ENCODE measurements around the gene SLC10A7. TPM values are rescaled to one million over a fixed set of nuclear protein-coding genes. Genes with fewer than 3 reads are reported as not detected.

The SLC10A7 gene
- total RNA-seq, 2 experiments from 2014 or later: 14.2 to 16.6 TPM

- Mint-ChIP-seq H3K27ac (no peak overlapping the region), H3K4me3 (no peak overlapping the region), H3K27me3 (ENCODE audit: low read depth) (no peaks in the 10 kb centered on the region), H3K4me1 (ENCODE audit: low read depth) (peaks cover 23% of the 10 kb centered on the region), H3K36me3 (ENCODE audit: low read depth) (peaks cover 15% of the 10 kb centered on the region), H3K9me3 (ENCODE audit: insufficient read depth) (peaks cover 11% of the 10 kb centered on the region)
- DNase-seq (no peak), ATAC-seq (no peak)
- ChIA-PET POLR2A (no interaction called here), CTCF (no interaction called here)
Observed at GRCh38 chr4:146456681-146457080, 65.1 kb downstream of the SLC10A7 start.

GRCh38 chr4:146453181-146453807 lies 68.4 kb downstream of the SLC10A7 start:
- Mint-ChIP-seq H3K36me3 (ENCODE audit: low read depth) (peaks cover 15% of the 10 kb centered on the region), H3K9me3 (ENCODE audit: insufficient read depth) (peaks cover 15% of the 10 kb centered on the region), H3K27ac (no peak overlapping the region), H3K27me3 (ENCODE audit: low read depth) (no peaks in the 10 kb centered on the region), H3K4me1 (ENCODE audit: low read depth) (peaks cover 35% of the 10 kb centered on the region), H3K4me3 (no peak overlapping the region)
- POLR2A ChIA-PET: no interaction called here
- CTCF ChIA-PET: no interaction called here
- DNase-seq (no peak), ATAC-seq (no peak)

GRCh38 chr4:146450524-146450923 lies 71.2 kb downstream of the SLC10A7 start:
- ChIA-PET POLR2A (no interaction called here), CTCF (no interaction called here)
- DNase-seq: no peak
- H3K9me3 Mint-ChIP-seq (ENCODE audit: insufficient read depth): peaks cover 8% of the 10 kb centered on the region
- H3K27ac Mint-ChIP-seq: peak overlapping the region; percentile 25
- no peaks in the 10 kb centered on the region for H3K27me3 Mint-ChIP-seq (ENCODE audit: low read depth)
- peaks cover 27% of the 10 kb centered on the region for H3K4me1 Mint-ChIP-seq (ENCODE audit: low read depth)
- no peak for ATAC-seq
- H3K4me3 Mint-ChIP-seq: peak overlapping the region; percentile 31
- H3K36me3 Mint-ChIP-seq (ENCODE audit: low read depth): peaks cover 18% of the 10 kb centered on the region

- POLR2A ChIA-PET: no interaction called here
- peaks cover 8% of the 10 kb centered on the region for H3K9me3 Mint-ChIP-seq (ENCODE audit: insufficient read depth)
- DNase-seq: no peak
Observed at GRCh38 chr4:146446555-146446954, 75.2 kb downstream of the SLC10A7 start.

GRCh38 chr4:146445198-146446150 lies 76.3 kb downstream of the SLC10A7 start:
- DNase-seq: no peak
- POLR2A ChIA-PET: interaction anchor here (0.6 kb wide), 1 partner anchor 507 kb away, joined by 3 read pairs; no protein-coding TSS in a partner anchor
- H3K27me3 Mint-ChIP-seq (ENCODE audit: low read depth): no peaks in the 10 kb centered on the region
- CTCF ChIA-PET: no interaction called here
- H3K4me3 Mint-ChIP-seq: no peak overlapping the region
- H3K9me3 Mint-ChIP-seq (ENCODE audit: insufficient read depth): no peaks in the 10 kb centered on the region
- H3K36me3 Mint-ChIP-seq (ENCODE audit: low read depth): peaks cover 18% of the 10 kb centered on the region
- ATAC-seq: no peak
- H3K4me1 Mint-ChIP-seq (ENCODE audit: low read depth): peaks cover 13% of the 10 kb centered on the region
- no peak overlapping the region for H3K27ac Mint-ChIP-seq

More at GRCh38 chr4:146446555-146446954, 75.2 kb downstream of the SLC10A7 start:
- CTCF ChIA-PET: no interaction called here
- H3K27me3 Mint-ChIP-seq (ENCODE audit: low read depth): no peaks in the 10 kb centered on the region
- no peak for ATAC-seq
- peaks cover 21% of the 10 kb centered on the region for H3K36me3 Mint-ChIP-seq (ENCODE audit: low read depth)
- no peak overlapping the region for H3K4me3 Mint-ChIP-seq
- H3K4me1 Mint-ChIP-seq (ENCODE audit: low read depth): peaks cover 24% of the 10 kb centered on the region
- H3K27ac Mint-ChIP-seq: no peak overlapping the region

GRCh38 chr4:146443525-146443924 lies 78.2 kb downstream of the SLC10A7 start:
- Mint-ChIP-seq H3K4me3 (no peak overlapping the region), H3K27ac (no peak overlapping the region), H3K27me3 (ENCODE audit: low read depth) (no peaks in the 10 kb centered on the region), H3K36me3 (ENCODE audit: low read depth) (peaks cover 18% of the 10 kb centered on the region), H3K4me1 (ENCODE audit: low read depth) (no peaks in the 10 kb centered on the region), H3K9me3 (ENCODE audit: insufficient read depth) (no peaks in the 10 kb centered on the region)
- POLR2A ChIA-PET: interaction anchor here (0.5 kb wide), 1 partner anchor 15 kb away, joined by 3 read pairs; no protein-coding TSS in a partner anchor
- CTCF ChIA-PET: no interaction called here
- DNase-seq (no peak), ATAC-seq (no peak)

- Mint-ChIP-seq H3K4me1 (ENCODE audit: low read depth) (no peaks in the 10 kb centered on the region), H3K27me3 (ENCODE audit: low read depth) (no peaks in the 10 kb centered on the region), H3K9me3 (ENCODE audit: insufficient read depth) (no peaks in the 10 kb centered on the region), H3K27ac (no peak overlapping the region), H3K36me3 (ENCODE audit: low read depth) (peaks cover 18% of the 10 kb centered on the region), H3K4me3 (no peak overlapping the region)
- DNase-seq: no peak
- CTCF ChIA-PET: no interaction called here
- no peak for ATAC-seq
- POLR2A ChIA-PET: no interaction called here
Observed at GRCh38 chr4:146442801-146443200, 78.9 kb downstream of the SLC10A7 start.

- no peaks in the 10 kb centered on the region for H3K4me1 Mint-ChIP-seq (ENCODE audit: low read depth)
- POLR2A ChIA-PET: no interaction called here
- no peak for ATAC-seq
- H3K27ac Mint-ChIP-seq: no peak overlapping the region
- CTCF ChIA-PET: no interaction called here
- H3K27me3 Mint-ChIP-seq (ENCODE audit: low read depth): no peaks in the 10 kb centered on the region
- H3K36me3 Mint-ChIP-seq (ENCODE audit: low read depth): peaks cover 6% of the 10 kb centered on the region
- H3K9me3 Mint-ChIP-seq (ENCODE audit: insufficient read depth): no peaks in the 10 kb centered on the region
- H3K4me3 Mint-ChIP-seq: no peak overlapping the region
- no peak for DNase-seq
Observed at GRCh38 chr4:146439999-146440398, 81.7 kb downstream of the SLC10A7 start.

GRCh38 chr4:146439437-146439836 lies 82.3 kb downstream of the SLC10A7 start:
- H3K4me1 Mint-ChIP-seq (ENCODE audit: low read depth): no peaks in the 10 kb centered on the region
- ChIA-PET POLR2A (no interaction called here), CTCF (no interaction called here)
- H3K27me3 Mint-ChIP-seq (ENCODE audit: low read depth): no peaks in the 10 kb centered on the region
- no peak overlapping the region for H3K27ac Mint-ChIP-seq
- DNase-seq (no peak), ATAC-seq (no peak)
- no peak overlapping the region for H3K4me3 Mint-ChIP-seq
- H3K36me3 Mint-ChIP-seq (ENCODE audit: low read depth): peaks cover 4% of the 10 kb centered on the region
- no peaks in the 10 kb centered on the region for H3K9me3 Mint-ChIP-seq (ENCODE audit: insufficient read depth)

GRCh38 chr4:146437778-146438177 lies 84.0 kb downstream of the SLC10A7 start:
- Mint-ChIP-seq H3K27me3 (ENCODE audit: low read depth) (no peaks in the 10 kb centered on the region), H3K36me3 (ENCODE audit: low read depth) (peaks cover 4% of the 10 kb centered on the region), H3K27ac (no peak overlapping the region), H3K4me1 (ENCODE audit: low read depth) (no peaks in the 10 kb centered on the region), H3K4me3 (no peak overlapping the region), H3K9me3 (ENCODE audit: insufficient read depth) (no peaks in the 10 kb centered on the region)
- CTCF ChIA-PET: no interaction called here
- POLR2A ChIA-PET: no interaction called here
- ATAC-seq (no peak), DNase-seq (no peak)

GRCh38 chr4:146436423-146437162 lies 85.1 kb downstream of the SLC10A7 start:
- POLR2A ChIA-PET: no interaction called here
- ATAC-seq (no peak), DNase-seq (no peak)
- Mint-ChIP-seq H3K27me3 (ENCODE audit: low read depth) (no peaks in the 10 kb centered on the region), H3K4me1 (ENCODE audit: low read depth) (no peaks in the 10 kb centered on the region), H3K4me3 (no peak overlapping the region), H3K9me3 (ENCODE audit: insufficient read depth) (no peaks in the 10 kb centered on the region), H3K36me3 (ENCODE audit: low read depth) (peaks cover 7% of the 10 kb centered on the region), H3K27ac (no peak overlapping the region)
- CTCF ChIA-PET: no interaction called here

- DNase-seq: no peak
- Mint-ChIP-seq H3K9me3 (ENCODE audit: insufficient read depth) (no peaks in the 10 kb centered on the region), H3K4me3 (no peak overlapping the region), H3K4me1 (ENCODE audit: low read depth) (no peaks in the 10 kb centered on the region), H3K36me3 (ENCODE audit: low read depth) (peaks cover 7% of the 10 kb centered on the region), H3K27me3 (ENCODE audit: low read depth) (no peaks in the 10 kb centered on the region), H3K27ac (no peak overlapping the region)
- ATAC-seq: no peak
- POLR2A ChIA-PET: no interaction called here
- CTCF ChIA-PET: no interaction called here
Observed at GRCh38 chr4:146435962-146436361, 85.8 kb downstream of the SLC10A7 start.

Data from activated CD8-positive, alpha-beta T cell treated with anti-CD3 and anti-CD28 coated beads, Interleukin-2, amount 10 ng/mL, durations not matched to agents 7 days and 5 days (primary cell).